Peyer's patch (tissue), 4 donors: ENCODE data around the gene ATP2B3. TPM values are rescaled to one million over a fixed set of nuclear protein-coding genes. Genes with fewer than 3 reads are reported as not detected.

Experiments
- DNase-seq, 3 donors: peaks; one replicate each; pipeline ENCODE4 v3.0.0-alpha.2; 2017 to 2019
- H3K27ac ChIP-seq, 4 donors: fragments of 200-600 bp; sonication (generic); one replicate each; pipeline ENCODE4 v1.5.1; 2016 to 2019
- H3K27me3 ChIP-seq, 2 donors: fragments of 200-600 bp; sonication (generic); one replicate each; pipeline ENCODE4 v1.5.1; 2019
- H3K36me3 ChIP-seq, 3 donors: fragments of 200-600 bp; sonication (generic); one replicate each; pipeline ENCODE4 v1.5.1; 2016 to 2019
- H3K4me1 ChIP-seq, 4 donors: fragments of 200-600 bp; sonication (generic); one replicate each; pipeline ENCODE4 v1.5.1; 2016 to 2019
- H3K4me3 ChIP-seq, 4 donors: fragments of 200-600 bp; sonication (generic); 1 replicate in 3 of 4; 2 replicates in 1 of 4; pipeline ENCODE4 v1.5.1; 2016 to 2019; ENCODE audit warnings: mild to moderate bottlenecking in 1 of 4
- H3K9me3 ChIP-seq, 4 donors: fragments of 200-600 bp; sonication (generic); one replicate each; pipeline ENCODE4 v1.5.1; 2016 to 2019; ENCODE audit warnings: mild to moderate bottlenecking in 1 of 4
- POLR2A ChIP-seq, 2 donors: fragments of 450-650 bp; IDR thresholded peaks; one replicate each; pipeline ENCODE4 v1.5.1; 2017; ENCODE audit warnings: antibody characterized with exemption in 2 of 2, mild to moderate bottlenecking in 2 of 2, moderate library complexity in 2 of 2
- total RNA-seq, 4 donors: library from RNA; depleted of rRNA; stranded (reverse); fragments of >200 nt; gene quantifications; one replicate each; pipeline ENCODE4 v1.1.0, GENCODE V29; 2016
- TF ChIP-seq, protein P1 (sequence below), 6 experiments: fragments of 450-650 bp in 4 of 6; fragments of 200-600 bp in 2 of 6; sonication (generic) in 1 of 6; IDR thresholded peaks; one replicate each; pipeline ENCODE4 v1.5.1; 2017 to 2019; ENCODE audit warnings: antibody characterized with exemption in 6 of 6, mild to moderate bottlenecking in 3 of 6, moderate library complexity in 1 of 6

The ATP2B3 gene
- total RNA-seq, 4 donors from 2014 or later: not detected

DNA sequence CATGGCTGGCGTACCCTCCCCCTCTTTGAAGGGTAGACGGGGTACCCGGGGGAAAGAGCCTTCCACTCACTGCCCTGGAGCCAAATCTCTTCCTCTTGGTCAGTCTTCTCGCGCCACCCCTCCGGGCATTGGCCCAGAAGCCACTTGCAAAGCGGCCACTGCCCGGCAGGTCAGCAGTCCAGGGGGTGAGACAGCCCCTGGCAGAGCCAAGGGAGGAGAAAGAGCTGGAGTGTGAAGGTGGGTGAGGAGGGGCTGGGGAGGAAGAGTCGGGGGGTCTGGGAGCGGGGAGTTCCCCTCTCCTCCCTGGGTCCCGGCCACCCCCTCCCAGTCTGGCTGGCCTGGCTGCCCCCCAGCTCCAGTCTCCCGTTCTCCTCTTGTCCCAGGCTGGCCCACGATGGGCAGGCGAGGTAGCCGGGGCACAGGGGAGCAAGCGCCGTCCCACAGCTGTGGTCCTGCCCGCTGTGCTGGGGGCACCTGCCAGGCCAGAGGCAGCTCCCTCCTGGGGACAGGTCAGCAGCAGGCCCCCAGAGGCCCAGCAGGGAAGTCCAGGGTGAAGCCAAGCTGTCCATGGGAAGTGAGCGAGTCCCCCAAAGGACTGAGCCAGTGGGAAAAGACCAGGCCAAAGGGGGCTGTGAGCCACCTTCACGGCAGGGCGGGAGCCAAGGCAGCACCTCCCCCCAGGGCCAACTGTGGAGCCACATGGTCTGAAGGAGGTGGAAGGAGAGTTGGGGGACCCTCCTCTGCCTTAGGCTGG lies 108.0 kb downstream of the ATP2B3 start:
- DNase-seq: no peak
- no peak overlapping the region for H3K4me3 ChIP-seq
- no peaks in the 10 kb centered on the region for H3K36me3 ChIP-seq
- no peaks in the 10 kb centered on the region for H3K4me1 ChIP-seq
- no peaks in the 10 kb centered on the region for H3K9me3 ChIP-seq
- no peak overlapping the region for H3K27ac ChIP-seq
- no peaks in the 10 kb centered on the region for H3K27me3 ChIP-seq
- TF ChIP-seq, protein P1, sequence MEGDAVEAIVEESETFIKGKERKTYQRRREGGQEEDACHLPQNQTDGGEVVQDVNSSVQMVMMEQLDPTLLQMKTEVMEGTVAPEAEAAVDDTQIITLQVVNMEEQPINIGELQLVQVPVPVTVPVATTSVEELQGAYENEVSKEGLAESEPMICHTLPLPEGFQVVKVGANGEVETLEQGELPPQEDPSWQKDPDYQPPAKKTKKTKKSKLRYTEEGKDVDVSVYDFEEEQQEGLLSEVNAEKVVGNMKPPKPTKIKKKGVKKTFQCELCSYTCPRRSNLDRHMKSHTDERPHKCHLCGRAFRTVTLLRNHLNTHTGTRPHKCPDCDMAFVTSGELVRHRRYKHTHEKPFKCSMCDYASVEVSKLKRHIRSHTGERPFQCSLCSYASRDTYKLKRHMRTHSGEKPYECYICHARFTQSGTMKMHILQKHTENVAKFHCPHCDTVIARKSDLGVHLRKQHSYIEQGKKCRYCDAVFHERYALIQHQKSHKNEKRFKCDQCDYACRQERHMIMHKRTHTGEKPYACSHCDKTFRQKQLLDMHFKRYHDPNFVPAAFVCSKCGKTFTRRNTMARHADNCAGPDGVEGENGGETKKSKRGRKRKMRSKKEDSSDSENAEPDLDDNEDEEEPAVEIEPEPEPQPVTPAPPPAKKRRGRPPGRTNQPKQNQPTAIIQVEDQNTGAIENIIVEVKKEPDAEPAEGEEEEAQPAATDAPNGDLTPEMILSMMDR (IDR thresholded peaks at IDR 0.05): no peak
- TF ChIP-seq POLR2A (IDR thresholded peaks at IDR 0.05): no peak

DNA sequence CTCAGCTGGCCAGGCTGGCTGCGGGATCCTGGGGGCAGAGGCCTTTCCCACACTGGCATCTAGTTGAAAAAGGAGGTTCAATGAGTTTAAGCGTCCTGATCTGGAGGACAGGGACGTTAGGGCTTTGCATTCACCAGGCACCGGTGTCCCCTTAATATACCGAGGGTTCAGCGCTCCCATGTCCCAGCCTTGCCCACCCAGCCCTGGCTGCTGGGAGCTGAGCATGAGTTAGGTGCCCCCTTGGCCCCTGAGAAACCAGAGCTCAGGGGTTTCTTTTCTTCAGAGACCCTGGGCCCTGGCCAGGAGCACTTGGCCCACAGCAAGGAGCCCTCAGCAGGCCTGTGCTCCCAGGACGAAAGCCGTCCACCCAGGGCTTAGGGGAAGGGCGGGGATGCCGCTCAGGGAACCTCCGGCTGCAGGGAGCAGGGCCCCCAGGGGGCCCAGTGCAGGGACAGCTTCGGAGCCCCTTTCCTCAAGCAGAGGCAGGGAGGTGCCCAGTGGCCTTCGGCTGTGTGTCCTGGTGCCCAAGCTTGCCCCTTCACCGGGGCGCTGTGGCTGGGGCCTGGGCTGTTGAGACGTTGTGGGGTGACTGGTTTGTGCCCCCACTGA lies 108.7 kb downstream of the ATP2B3 start:
- DNase-seq: no peak

DNA sequence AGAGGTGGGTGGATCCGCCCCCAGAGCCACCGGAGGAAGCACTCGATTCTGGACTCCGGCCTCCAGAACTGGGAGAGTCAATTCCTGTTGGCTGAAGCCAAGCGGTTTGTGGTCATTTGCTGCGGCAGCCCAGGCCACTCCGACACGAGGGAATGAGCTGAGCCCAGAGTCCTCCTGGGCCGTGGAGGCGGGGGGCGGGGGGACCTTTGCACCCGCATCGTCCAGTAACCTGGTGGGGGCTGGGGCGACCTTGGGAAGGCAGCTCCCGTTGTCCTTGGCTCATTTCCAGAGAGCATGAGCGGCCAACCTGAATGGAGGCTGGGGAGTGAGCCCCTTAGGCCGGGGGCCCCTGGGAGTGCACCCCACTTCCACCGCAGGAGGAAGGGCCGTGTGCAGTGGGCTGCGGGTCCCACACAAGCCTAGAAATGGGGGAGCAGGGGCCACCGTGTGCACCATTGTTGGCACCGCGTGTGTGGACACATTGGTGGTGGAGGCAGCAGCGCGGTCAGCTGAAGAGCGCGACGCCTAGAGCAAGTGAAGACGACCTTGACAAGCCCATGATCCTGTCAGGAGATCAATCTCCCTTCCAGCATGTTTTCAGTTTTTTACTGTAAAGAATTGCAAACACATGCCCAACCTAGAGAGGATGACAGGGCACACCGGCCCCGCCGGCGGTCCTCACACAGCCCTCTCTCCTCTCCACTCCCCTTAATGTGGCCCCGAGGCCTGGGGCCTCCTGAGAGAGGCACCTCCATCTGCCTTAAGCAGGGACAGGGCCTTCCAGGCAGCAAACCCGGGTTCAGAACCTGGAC lies 109.6 kb downstream of the ATP2B3 start:
- Histone ChIP-seq H3K9me3 (no peaks in the 10 kb centered on the region), H3K27me3 (no peaks in the 10 kb centered on the region), H3K27ac (no peak overlapping the region), H3K4me1 (no peaks in the 10 kb centered on the region), H3K4me3 (no peak overlapping the region), H3K36me3 (no peaks in the 10 kb centered on the region)
- DNase-seq: no peak
- TF ChIP-seq, protein P1 (IDR thresholded peaks at IDR 0.05): no peak
- TF ChIP-seq POLR2A (IDR thresholded peaks at IDR 0.05): no peak

More for the DNA sequence above, 108.7 kb downstream of the ATP2B3 start:
- Histone ChIP-seq H3K9me3 (no peaks in the 10 kb centered on the region), H3K27me3 (no peaks in the 10 kb centered on the region), H3K27ac (no peak overlapping the region), H3K36me3 (no peaks in the 10 kb centered on the region), H3K4me3 (no peak overlapping the region), H3K4me1 (no peaks in the 10 kb centered on the region)
- TF ChIP-seq, protein P1 (IDR thresholded peaks at IDR 0.05): no peak
- no peak for TF ChIP-seq POLR2A (IDR thresholded peaks at IDR 0.05)

DNA sequence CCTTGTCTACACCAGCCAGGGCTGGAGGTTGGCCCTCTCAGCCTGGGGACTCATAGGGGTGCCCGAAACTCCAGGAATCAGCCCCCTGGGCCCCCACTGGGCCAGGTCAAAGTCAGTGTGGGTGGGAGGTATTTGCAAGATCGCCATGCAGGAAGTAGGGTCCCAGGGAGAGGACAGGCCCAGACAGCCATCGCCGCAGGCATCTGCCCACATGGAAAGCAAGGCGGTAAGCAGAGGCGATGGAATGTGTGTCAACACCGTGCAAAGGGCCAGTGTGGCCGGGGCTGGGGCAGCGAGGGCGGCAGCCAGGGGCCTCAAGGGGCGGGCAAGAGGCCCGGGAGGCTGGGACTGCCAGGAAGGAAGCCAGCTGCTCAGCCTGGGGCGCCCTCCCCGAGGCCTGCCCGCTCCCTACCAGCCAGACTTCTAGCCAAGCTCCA lies 110.3 kb downstream of the ATP2B3 start:
- TF ChIP-seq, protein P1 (IDR thresholded peaks at IDR 0.05): no peak
- no peak for TF ChIP-seq POLR2A (IDR thresholded peaks at IDR 0.05)
- Histone ChIP-seq H3K9me3 (no peaks in the 10 kb centered on the region), H3K4me1 (no peaks in the 10 kb centered on the region), H3K36me3 (no peaks in the 10 kb centered on the region), H3K4me3 (no peak overlapping the region), H3K27ac (no peak overlapping the region), H3K27me3 (no peaks in the 10 kb centered on the region)
- no peak for DNase-seq

DNA sequence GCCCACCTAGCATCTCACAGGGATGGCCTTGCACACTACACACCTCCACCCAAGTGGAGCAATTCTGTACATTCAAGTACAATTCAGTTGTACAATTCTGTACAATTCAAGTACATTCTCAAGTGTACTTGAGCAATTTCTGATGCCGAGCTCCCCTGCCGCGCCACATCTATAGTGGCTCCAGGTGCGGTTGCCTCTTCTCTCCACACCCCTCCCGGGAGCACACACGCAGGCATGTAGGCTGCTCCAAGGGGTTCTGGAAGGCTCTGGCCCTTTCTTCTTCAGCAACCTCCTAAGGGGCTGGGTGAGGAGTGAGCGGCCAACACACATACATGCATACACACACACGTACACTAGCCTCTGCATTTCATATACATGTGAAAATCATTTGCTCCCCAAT lies 110.7 kb downstream of the ATP2B3 start:
- Histone ChIP-seq H3K27me3 (no peaks in the 10 kb centered on the region), H3K36me3 (no peaks in the 10 kb centered on the region), H3K27ac (no peak overlapping the region), H3K4me1 (no peaks in the 10 kb centered on the region), H3K4me3 (no peak overlapping the region), H3K9me3 (no peaks in the 10 kb centered on the region)
- no peak for TF ChIP-seq POLR2A (IDR thresholded peaks at IDR 0.05)
- TF ChIP-seq, protein P1 (IDR thresholded peaks at IDR 0.05): no peak
- no peak for DNase-seq
